ENCODE results near the gene PPM1E. TPM values are rescaled to one million over a fixed set of nuclear protein-coding genes. Genes with fewer than 3 reads are reported as not detected.
"Not testable (repeated sequence)": the region's sequence is repeated elsewhere in the genome, so short reads cannot be mapped to it uniquely, and the experiment has no call there.

PPM1E gene
- total RNA-seq, 3 donors from 2014 or later (not counting 1 experiment from before 2014, with no cell fraction given) = not detected

- H3K4me3 Mint-ChIP-seq = no peak overlapping the region
- no peaks in the 10 kb centered on the region for H3K4me1 Mint-ChIP-seq
- Histone ChIP-seq H3K9me3 (ENCODE audit: control insufficient read depth, insufficient read depth, low read length) (no peaks in the 10 kb centered on the region), H3K27me3 (ENCODE audit: control insufficient read depth, insufficient read depth, low read length) (no peaks in the 10 kb centered on the region), H3K27ac (ENCODE audit: low read length) (no peak overlapping the region), H3K36me3 (ENCODE audit: control insufficient read depth, insufficient read depth, low read length) (no peaks in the 10 kb centered on the region), H3K4me1 (ENCODE audit: control insufficient read depth, insufficient read depth, low read length) (no peaks in the 10 kb centered on the region), H3K4me3 (ENCODE audit: low read length) (no peak overlapping the region)
- 60% methylated on average over 1 of the region's 2 CpGs for WGBS (ENCODE audit: insufficient coverage)
- TF ChIP-seq, protein P1, sequence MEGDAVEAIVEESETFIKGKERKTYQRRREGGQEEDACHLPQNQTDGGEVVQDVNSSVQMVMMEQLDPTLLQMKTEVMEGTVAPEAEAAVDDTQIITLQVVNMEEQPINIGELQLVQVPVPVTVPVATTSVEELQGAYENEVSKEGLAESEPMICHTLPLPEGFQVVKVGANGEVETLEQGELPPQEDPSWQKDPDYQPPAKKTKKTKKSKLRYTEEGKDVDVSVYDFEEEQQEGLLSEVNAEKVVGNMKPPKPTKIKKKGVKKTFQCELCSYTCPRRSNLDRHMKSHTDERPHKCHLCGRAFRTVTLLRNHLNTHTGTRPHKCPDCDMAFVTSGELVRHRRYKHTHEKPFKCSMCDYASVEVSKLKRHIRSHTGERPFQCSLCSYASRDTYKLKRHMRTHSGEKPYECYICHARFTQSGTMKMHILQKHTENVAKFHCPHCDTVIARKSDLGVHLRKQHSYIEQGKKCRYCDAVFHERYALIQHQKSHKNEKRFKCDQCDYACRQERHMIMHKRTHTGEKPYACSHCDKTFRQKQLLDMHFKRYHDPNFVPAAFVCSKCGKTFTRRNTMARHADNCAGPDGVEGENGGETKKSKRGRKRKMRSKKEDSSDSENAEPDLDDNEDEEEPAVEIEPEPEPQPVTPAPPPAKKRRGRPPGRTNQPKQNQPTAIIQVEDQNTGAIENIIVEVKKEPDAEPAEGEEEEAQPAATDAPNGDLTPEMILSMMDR (IDR thresholded peaks at IDR 0.05) = no peak
- intact Hi-C loops (cut with micrococcal nuclease) = no loop called here
- DNase-seq = no peak
- peaks cover 12 to 25% of the 10 kb centered on the region in 2 donors for H3K27me3 Mint-ChIP-seq (ENCODE audit: low read depth in 2 of 2)
- H3K36me3 Mint-ChIP-seq = no peaks in the 10 kb centered on the region
- H3K27ac Mint-ChIP-seq = no peak overlapping the region
- no peak for ATAC-seq
- no peaks in the 10 kb centered on the region for H3K9me3 Mint-ChIP-seq
Measured at GRCh38 chr17:58956997-58957724, 201.5 kb downstream of the PPM1E start.

DNA sequence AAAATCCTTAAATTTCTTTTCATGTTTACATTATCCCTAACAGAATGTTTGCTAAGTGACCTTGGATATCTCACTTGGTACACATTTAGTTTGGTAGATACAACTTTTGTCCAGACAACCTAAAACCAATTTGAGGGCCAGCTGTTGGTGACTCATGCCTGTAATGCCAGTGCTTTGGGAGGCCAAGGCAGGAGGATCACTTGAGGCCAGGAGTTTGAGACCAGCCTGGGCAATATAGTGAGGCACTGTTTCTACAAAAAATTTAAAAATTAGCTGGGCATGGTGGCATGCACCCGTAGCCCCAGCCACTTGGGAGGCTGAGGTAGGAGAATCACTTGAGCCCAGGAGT lies 202.0 kb downstream of the PPM1E start:
- DNase-seq; H3K4me3 ChIP-seq (ENCODE audit: low read length); H3K27ac ChIP-seq (ENCODE audit: low read length); intact Hi-C loops (cut with micrococcal nuclease); H3K4me1 Mint-ChIP-seq; H3K9me3 Mint-ChIP-seq; H3K4me1 ChIP-seq (ENCODE audit: control insufficient read depth, insufficient read depth, low read length); H3K36me3 Mint-ChIP-seq; ATAC-seq; H3K27ac Mint-ChIP-seq; H3K4me3 Mint-ChIP-seq; H3K36me3 ChIP-seq (ENCODE audit: control insufficient read depth, insufficient read depth, low read length); H3K9me3 ChIP-seq (ENCODE audit: control insufficient read depth, insufficient read depth, low read length); H3K27me3 ChIP-seq (ENCODE audit: control insufficient read depth, insufficient read depth, low read length): not testable (repeated sequence)
- peaks cover 12 to 25% of the 10 kb centered on the region in 2 donors for H3K27me3 Mint-ChIP-seq (ENCODE audit: low read depth in 2 of 2)
- 85% methylated on average over 1 of the region's 1 CpG for WGBS (ENCODE audit: insufficient coverage)

- no peaks in the 10 kb centered on the region for H3K36me3 ChIP-seq (ENCODE audit: control insufficient read depth, insufficient read depth, low read length)
- no peak overlapping the region for H3K27ac Mint-ChIP-seq
- TF ChIP-seq, protein P1 (IDR thresholded peaks at IDR 0.05) = no peak
- H3K4me1 ChIP-seq (ENCODE audit: control insufficient read depth, insufficient read depth, low read length) = no peaks in the 10 kb centered on the region
- H3K27ac ChIP-seq (ENCODE audit: low read length) = no peak overlapping the region
- no peak for ATAC-seq
- peak in 1 of 2 donors; percentile 22 for DNase-seq
- no peak overlapping the region for H3K4me3 Mint-ChIP-seq
- no peak overlapping the region for H3K4me3 ChIP-seq (ENCODE audit: low read length)
- H3K27me3 Mint-ChIP-seq (ENCODE audit: low read depth in 2 of 2) = peaks cover 8 to 11% of the 10 kb centered on the region in 2 donors
- no peaks in the 10 kb centered on the region for H3K36me3 Mint-ChIP-seq
- no peaks in the 10 kb centered on the region for H3K27me3 ChIP-seq (ENCODE audit: control insufficient read depth, insufficient read depth, low read length)
- no peaks in the 10 kb centered on the region for H3K9me3 ChIP-seq (ENCODE audit: control insufficient read depth, insufficient read depth, low read length)
- no peaks in the 10 kb centered on the region for H3K9me3 Mint-ChIP-seq
- intact Hi-C loops (cut with micrococcal nuclease) = no loop called here
- no peaks in the 10 kb centered on the region for H3K4me1 Mint-ChIP-seq
Measured at GRCh38 chr17:58960068-58960467, 204.4 kb downstream of the PPM1E start.

DNA sequence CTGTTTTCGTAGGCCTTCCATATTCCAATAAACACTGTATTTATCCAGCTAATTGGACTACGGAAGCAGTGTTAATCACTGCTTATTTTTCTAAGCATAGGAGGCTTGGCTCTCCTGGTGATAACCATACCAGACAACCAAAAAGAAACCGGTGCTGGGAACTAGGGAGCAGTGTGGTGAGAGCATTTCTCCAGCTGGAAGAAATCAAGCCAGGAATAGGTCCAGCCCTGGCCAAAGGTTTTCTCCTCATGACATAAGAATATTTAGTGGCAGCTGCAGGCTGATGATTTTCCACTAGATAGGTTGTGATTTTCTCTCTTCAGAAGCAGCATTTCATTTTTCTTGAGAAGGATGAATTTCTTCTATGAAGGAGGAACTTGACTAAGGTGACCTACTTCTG lies 209.6 kb downstream of the PPM1E start:
- Histone ChIP-seq H3K4me3 (ENCODE audit: low read length) (no peak overlapping the region), H3K36me3 (ENCODE audit: control insufficient read depth, insufficient read depth, low read length) (no peaks in the 10 kb centered on the region), H3K27me3 (ENCODE audit: control insufficient read depth, insufficient read depth, low read length) (peaks cover 5% of the 10 kb centered on the region), H3K27ac (ENCODE audit: low read length) (no peak overlapping the region), H3K9me3 (ENCODE audit: control insufficient read depth, insufficient read depth, low read length) (no peaks in the 10 kb centered on the region), H3K4me1 (ENCODE audit: control insufficient read depth, insufficient read depth, low read length) (no peaks in the 10 kb centered on the region)
- Mint-ChIP-seq H3K9me3 (no peaks in the 10 kb centered on the region), H3K36me3 (no peaks in the 10 kb centered on the region), H3K27ac (no peak overlapping the region), H3K27me3 (ENCODE audit: low read depth in 2 of 2) (peaks cover 6 to 12% of the 10 kb centered on the region in 2 donors), H3K4me3 (no peak overlapping the region), H3K4me1 (peaks cover 4 to 13% of the 10 kb centered on the region in 2 donors)
- DNase-seq (no peak), ATAC-seq (no peak)
- intact Hi-C loops (cut with micrococcal nuclease) = no loop called here
- 100% methylated on average over 1 of the region's 3 CpGs for WGBS (ENCODE audit: insufficient coverage)
- TF ChIP-seq, protein P1 (IDR thresholded peaks at IDR 0.05) = no peak
